Panc1 (cell line): ENCODE data around the gene PIGM.
"Not testable (repeated sequence)": the region's sequence is repeated elsewhere in the genome, so short reads cannot be mapped to it uniquely, and the experiment has no call there.

ENCODE experiments used
- CTCF ChIP-seq: fragments of 450-650 bp; IDR thresholded peaks from 2 replicates; pipeline ENCODE4 v1.5.1; 2017; ENCODE audit warnings: mild to moderate bottlenecking
- POLR2AphosphoS5 ChIP-seq: IDR thresholded peaks from 2 replicates; pipeline ENCODE4 v1.6.1; 2012; ENCODE audit warnings: mild to moderate bottlenecking, low read depth, low read length, moderate library complexity
- REST ChIP-seq, 2 experiments: IDR thresholded peaks; 2 replicates each; pipeline ENCODE4 v1.6.1; 2011 to 2012; ENCODE audit warnings: low read depth in 2 of 2, control low read depth in 1 of 2, low read length in 1 of 2, mild to moderate bottlenecking in 1 of 2, moderate library complexity in 1 of 2; ENCODE audit not compliant: insufficient read depth in 1 of 2
- TCF7L2 ChIP-seq: IDR thresholded peaks from 2 replicates; pipeline ENCODE4 v1.6.1; 2011; ENCODE audit warnings: mild to moderate bottlenecking, low read depth, low read length, inconsistent platforms

GRCh38 chr1:160050182-160050581 is 18.4 kb upstream of the PIGM start:
- TF ChIP-seq CTCF; REST (IDR thresholded peaks at IDR 0.05; ENCODE audit: insufficient read depth in 1 of 2, low read depth in 2 of 2, low read length in 1 of 2); POLR2AphosphoS5; TCF7L2: not testable (repeated sequence)
